Neural progenitor cell (in vitro differentiated cells): ENCODE measurements around the gene AP2A2. TPM values are rescaled to one million over a fixed set of nuclear protein-coding genes. Genes with fewer than 3 reads are reported as not detected.

ENCODE experiments used
- DNase-seq: peaks from one replicate; pipeline ENCODE4 v3.0.0-alpha.2; 2016; ENCODE audit warnings: low spot score
- H2AFZ ChIP-seq: fragments of 200-600 bp; sonication (generic); replicated peaks from 2 replicates; pipeline ENCODE4 v1.6.1; 2016; ENCODE audit warnings: antibody characterized with exemption
- H3F3A ChIP-seq: fragments of 200-600 bp; sonication (generic); 2 replicates; pipeline ENCODE4 v1.6.1; 2016; ENCODE audit warnings: antibody characterized with exemption, low read depth
- H3K27ac ChIP-seq: fragments of 200-600 bp; sonication (generic); 2 replicates; pipeline ENCODE4 v1.5.1; 2016; ENCODE audit warnings: mild to moderate bottlenecking
- H3K27me3 ChIP-seq: fragments of 200-600 bp; sonication (generic); 2 replicates; pipeline ENCODE4 v1.6.1; 2016; ENCODE audit warnings: mild to moderate bottlenecking, moderate library complexity
- H3K36me3 ChIP-seq: fragments of 200-600 bp; sonication (generic); 2 replicates; pipeline ENCODE4 v1.5.1; 2016
- H3K4me1 ChIP-seq: fragments of 200-600 bp; sonication (generic); 2 replicates; pipeline ENCODE4 v1.6.1; 2016; ENCODE audit warnings: mixed run types
- H3K4me2 ChIP-seq: fragments of 200-600 bp; sonication (generic); 2 replicates; pipeline ENCODE4 v1.6.1; 2016
- H3K4me3 ChIP-seq: fragments of 200-600 bp; sonication (generic); 2 replicates; pipeline ENCODE4 v1.5.1; 2016
- H3K79me2 ChIP-seq: fragments of 200-600 bp; sonication (generic); 2 replicates; pipeline ENCODE4 v1.6.1; 2016; ENCODE audit warnings: low read depth
- H3K9ac ChIP-seq: fragments of 200-600 bp; sonication (generic); 2 replicates; pipeline ENCODE4 v1.6.1; 2016
- H3K9me3 ChIP-seq: fragments of 200-600 bp; sonication (generic); 2 replicates; pipeline ENCODE4 v1.5.1; 2016; ENCODE audit warnings: low read depth
- H4K20me1 ChIP-seq: fragments of 200-600 bp; sonication (generic); 2 replicates; pipeline ENCODE4 v1.6.1; 2016; ENCODE audit warnings: low read depth
- H3K27ac Mint-ChIP-seq: 3 replicates; pipeline ENCODE4 v1.8.0; 2021; ENCODE audit warnings: mixed read lengths
- H3K27me3 Mint-ChIP-seq: 2 replicates; pipeline ENCODE4 v1.8.0; 2022; ENCODE audit warnings: low read depth, mild to moderate bottlenecking, inconsistent platforms, moderate library complexity, mixed read lengths; ENCODE audit not compliant: insufficient read depth
- H3K36me3 Mint-ChIP-seq: 3 replicates; pipeline ENCODE4 v1.8.0; 2021; ENCODE audit warnings: mixed read lengths
- H3K4me1 Mint-ChIP-seq: 3 replicates; pipeline ENCODE4 v1.8.0; 2021; ENCODE audit warnings: mixed read lengths
- H3K4me3 Mint-ChIP-seq: 3 replicates; pipeline ENCODE4 v1.8.0; 2021; ENCODE audit warnings: mild to moderate bottlenecking, moderate library complexity, mixed read lengths
- H3K9me3 Mint-ChIP-seq: 3 replicates; pipeline ENCODE4 v1.8.0; 2020; ENCODE audit warnings: mixed read lengths
- CTCF ChIP-seq: fragments of 200-600 bp; sonication (generic); IDR thresholded peaks from 2 replicates; pipeline ENCODE4 v1.5.1; 2017; ENCODE audit warnings: antibody characterized with exemption, mild to moderate bottlenecking
- EZH2 ChIP-seq: fragments of 200-600 bp; sonication (generic); IDR thresholded peaks from 2 replicates; pipeline ENCODE4 v1.6.1; 2017; ENCODE audit warnings: antibody characterized with exemption, mild to moderate bottlenecking, moderate library complexity
- EZH2phosphoT487 ChIP-seq: fragments of 200-600 bp; sonication (generic); IDR thresholded peaks from 2 replicates; pipeline ENCODE4 v1.6.1; 2017; ENCODE audit warnings: antibody characterized with exemption
- total RNA-seq: library from RNA; depleted of rRNA; stranded (reverse); fragments of >200 nt; gene quantifications from 2 replicates; pipeline ENCODE4 v1.2.3, GENCODE V29; 2015; ENCODE audit warnings: low replicate concordance

The AP2A2 gene
- total RNA-seq, 1 donor from 2014 or later, result 67.5 TPM

- H3K4me3 ChIP-seq, result no peak overlapping the region
- Mint-ChIP-seq H3K4me1 (peaks cover 3% of the 10 kb centered on the region), H3K36me3 (peaks cover 17% of the 10 kb centered on the region), H3K9me3 (peaks cover 16% of the 10 kb centered on the region), H3K4me3 (no peak overlapping the region), H3K27me3 (peaks cover 4% of the 10 kb centered on the region), H3K27ac (peak overlapping the region; percentile 9)
- H2AFZ ChIP-seq, result no peak overlapping the region
- no peak overlapping the region for H3K4me2 ChIP-seq
- no peak for TF ChIP-seq EZH2
- no peak for TF ChIP-seq CTCF
- no peak for TF ChIP-seq EZH2phosphoT487
- no peak for DNase-seq
- no peak overlapping the region for H3K27ac ChIP-seq
- no peaks in the 10 kb centered on the region for H3K36me3 ChIP-seq
- no peaks in the 10 kb centered on the region for H3F3A ChIP-seq
- no peaks in the 10 kb centered on the region for H3K9me3 ChIP-seq
- no peaks in the 10 kb centered on the region for H3K27me3 ChIP-seq
- no peaks in the 10 kb centered on the region for H3K79me2 ChIP-seq
- no peaks in the 10 kb centered on the region for H3K4me1 ChIP-seq
- H3K9ac ChIP-seq, result no peak overlapping the region
- H4K20me1 ChIP-seq, result no peaks in the 10 kb centered on the region
These were observed 92.4 kb downstream of the AP2A2 start for GRCh38 chr11:1018091-1018490.

- no peaks in the 10 kb centered on the region for H3K79me2 ChIP-seq
- no peaks in the 10 kb centered on the region for H3K27me3 ChIP-seq
- DNase-seq, result no peak
- no peaks in the 10 kb centered on the region for H4K20me1 ChIP-seq
- H3K36me3 ChIP-seq, result no peaks in the 10 kb centered on the region
- no peaks in the 10 kb centered on the region for H3K9me3 ChIP-seq
- H3K27ac ChIP-seq, result no peak overlapping the region
- H3K9ac ChIP-seq, result no peak overlapping the region
- Mint-ChIP-seq H3K4me1 (peaks cover 3% of the 10 kb centered on the region), H3K4me3 (no peak overlapping the region), H3K27me3 (peaks cover 4% of the 10 kb centered on the region), H3K27ac (no peak overlapping the region), H3K9me3 (peaks cover 16% of the 10 kb centered on the region), H3K36me3 (peaks cover 17% of the 10 kb centered on the region)
- no peak overlapping the region for H3K4me2 ChIP-seq
- no peaks in the 10 kb centered on the region for H3F3A ChIP-seq
- H3K4me1 ChIP-seq, result no peaks in the 10 kb centered on the region
- H3K4me3 ChIP-seq, result no peak overlapping the region
- no peak overlapping the region for H2AFZ ChIP-seq
- TF ChIP-seq EZH2 (no peak), CTCF (no peak), EZH2phosphoT487 (no peak)
These were observed 93.7 kb downstream of the AP2A2 start for GRCh38 chr11:1019321-1019910.

GRCh38 chr11:1020211-1020905, 94.7 kb downstream of the AP2A2 start:
- H4K20me1 ChIP-seq, result no peaks in the 10 kb centered on the region
- H3K9me3 Mint-ChIP-seq, result peaks cover 16% of the 10 kb centered on the region

More at GRCh38 chr11:1020211-1020905, 94.7 kb downstream of the AP2A2 start:
- Histone ChIP-seq H2AFZ (no peak overlapping the region), H3K27ac (no peak overlapping the region), H3K4me1 (no peaks in the 10 kb centered on the region), H3K27me3 (no peaks in the 10 kb centered on the region), H3K36me3 (no peaks in the 10 kb centered on the region), H3F3A (no peaks in the 10 kb centered on the region), H3K79me2 (no peaks in the 10 kb centered on the region), H3K9ac (no peak overlapping the region), H3K9me3 (no peaks in the 10 kb centered on the region), H3K4me2 (no peak overlapping the region), H3K4me3 (no peak overlapping the region)
- H3K4me1 Mint-ChIP-seq, result peaks cover 3% of the 10 kb centered on the region
- H3K36me3 Mint-ChIP-seq, result peaks cover 17% of the 10 kb centered on the region
- no peak overlapping the region for H3K4me3 Mint-ChIP-seq
- H3K27ac Mint-ChIP-seq, result no peak overlapping the region
- H3K27me3 Mint-ChIP-seq, result peaks cover 3% of the 10 kb centered on the region
- TF ChIP-seq CTCF (no peak), EZH2 (no peak), EZH2phosphoT487 (no peak)
- DNase-seq, result no peak
